ENCODE data around the gene NEK7. TPM values are rescaled to one million over a fixed set of nuclear protein-coding genes. Genes with fewer than 3 reads are reported as not detected.

NEK7 gene
- total and polyA plus RNA-seq, 2 of the 8 experiments (the other 6 are each of a cell fraction or from before 2014, with no cell fraction given), result 5.1 to 10.0 TPM

GRCh38 chr1:198238121-198238520 is 81.3 kb downstream of the NEK7 start (continued):
- TF ChIP-seq CHD7 (IDR thresholded peaks at IDR 0.05; ENCODE audit: insufficient replicate concordance, low read length), result no peak
- no peak for TF ChIP-seq KDM1A (IDR thresholded peaks at IDR 0.05; ENCODE audit: borderline replicate concordance, low read length)
- no peak for TF ChIP-seq BACH1 (IDR thresholded peaks at IDR 0.05; ENCODE audit: low read length)

Measured in H1 (cell line).